ENCODE data around the gene HOXA13.

The HOXA13 gene

DNA sequence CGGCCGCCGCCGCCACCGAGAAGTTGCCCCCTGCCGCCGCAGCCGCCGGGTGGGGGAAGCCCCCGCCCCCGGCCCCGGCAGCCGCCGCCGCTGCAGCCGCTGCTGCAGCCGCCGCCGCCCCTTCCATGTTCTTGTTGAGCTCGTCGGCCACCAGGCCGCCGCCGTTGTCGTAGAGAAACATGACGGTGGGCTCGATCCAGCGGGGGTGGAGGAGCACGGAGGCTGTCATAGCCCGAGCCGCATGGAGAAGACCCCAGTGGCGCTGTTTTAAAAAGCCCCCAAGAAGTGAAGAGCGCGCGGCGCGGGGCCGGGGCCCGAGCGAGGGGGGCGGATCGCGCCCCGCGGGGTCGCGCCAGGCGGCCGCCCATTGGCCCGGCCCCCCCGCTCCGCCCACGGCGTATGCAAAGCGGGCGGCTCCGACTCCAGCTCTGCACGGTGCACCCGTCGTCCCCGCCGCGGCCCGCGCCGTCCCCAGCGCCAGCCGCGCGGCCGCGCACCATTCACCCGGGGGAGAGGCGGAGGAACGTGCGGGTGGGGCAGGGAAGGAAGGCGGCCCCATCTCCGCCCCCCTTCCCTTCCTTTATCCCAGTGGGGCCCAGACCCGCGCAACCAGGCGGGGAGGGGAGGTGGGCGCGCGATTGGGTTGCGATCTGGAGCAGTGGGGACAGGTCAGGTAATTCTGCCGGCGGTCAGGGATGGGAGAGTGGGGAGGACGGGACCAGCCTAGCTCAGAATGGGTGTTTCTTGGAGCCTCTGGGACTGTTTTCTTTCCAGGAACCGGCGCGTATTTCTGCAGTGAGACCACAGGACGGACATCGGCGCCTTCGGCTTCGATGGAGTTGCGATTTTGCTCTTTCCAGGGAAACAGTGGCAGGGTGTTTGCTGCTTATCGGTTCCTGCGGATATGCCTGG, at the start of gene HOXA13:
HOXA13 (minus strand) TSS at position 243 of the 912 bp plus-strand sequence; CDS start at position 229, 14 bp downstream.
- TF ChIP-seq, protein P1, sequence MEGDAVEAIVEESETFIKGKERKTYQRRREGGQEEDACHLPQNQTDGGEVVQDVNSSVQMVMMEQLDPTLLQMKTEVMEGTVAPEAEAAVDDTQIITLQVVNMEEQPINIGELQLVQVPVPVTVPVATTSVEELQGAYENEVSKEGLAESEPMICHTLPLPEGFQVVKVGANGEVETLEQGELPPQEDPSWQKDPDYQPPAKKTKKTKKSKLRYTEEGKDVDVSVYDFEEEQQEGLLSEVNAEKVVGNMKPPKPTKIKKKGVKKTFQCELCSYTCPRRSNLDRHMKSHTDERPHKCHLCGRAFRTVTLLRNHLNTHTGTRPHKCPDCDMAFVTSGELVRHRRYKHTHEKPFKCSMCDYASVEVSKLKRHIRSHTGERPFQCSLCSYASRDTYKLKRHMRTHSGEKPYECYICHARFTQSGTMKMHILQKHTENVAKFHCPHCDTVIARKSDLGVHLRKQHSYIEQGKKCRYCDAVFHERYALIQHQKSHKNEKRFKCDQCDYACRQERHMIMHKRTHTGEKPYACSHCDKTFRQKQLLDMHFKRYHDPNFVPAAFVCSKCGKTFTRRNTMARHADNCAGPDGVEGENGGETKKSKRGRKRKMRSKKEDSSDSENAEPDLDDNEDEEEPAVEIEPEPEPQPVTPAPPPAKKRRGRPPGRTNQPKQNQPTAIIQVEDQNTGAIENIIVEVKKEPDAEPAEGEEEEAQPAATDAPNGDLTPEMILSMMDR (IDR thresholded peaks at IDR 0.05), result no peak

DNA sequence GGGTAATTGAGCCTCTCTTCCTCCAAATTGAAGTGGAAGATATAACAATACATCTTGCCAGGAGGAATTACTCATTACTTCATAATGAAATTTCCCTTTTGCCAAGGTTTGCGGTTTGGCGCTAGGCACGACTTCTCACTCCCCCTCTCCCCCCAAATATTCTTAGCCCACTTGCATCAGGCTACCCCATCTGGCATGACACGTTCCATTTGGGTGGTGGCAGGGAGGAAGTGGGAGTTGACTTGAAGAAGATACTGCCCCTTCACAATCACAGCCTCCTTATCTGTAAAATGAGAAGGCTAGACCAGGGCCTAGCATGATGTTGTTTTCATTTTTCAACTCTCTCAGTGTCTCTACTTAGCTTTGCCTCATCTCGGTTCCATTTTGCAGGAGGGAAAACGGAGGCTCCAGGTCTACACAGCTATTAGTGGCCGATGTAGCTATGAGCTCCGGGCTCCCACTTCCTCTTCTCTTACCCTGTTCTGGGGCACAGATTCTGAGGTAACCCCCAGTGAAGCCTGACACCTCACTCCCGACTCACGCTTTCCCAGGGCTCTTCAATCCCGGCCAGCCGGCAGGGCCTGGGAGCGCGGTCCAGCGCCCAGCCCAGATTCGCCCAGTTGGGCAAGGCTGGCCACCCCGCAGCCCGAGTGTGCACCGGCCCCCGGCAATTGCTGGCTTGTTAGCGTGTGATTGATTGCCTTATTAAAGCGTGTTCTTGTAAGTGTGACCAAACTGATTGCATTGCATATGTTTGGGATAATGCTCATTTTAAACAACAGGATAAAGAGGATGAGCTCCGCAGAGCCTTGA, 49.2 kb upstream of the HOXA13 start:
- TF ChIP-seq, protein P1 (IDR thresholded peaks at IDR 0.05), result no peak

- TF ChIP-seq, protein P1 (IDR thresholded peaks at IDR 0.05), result no peak
Measured at GRCh38 chr7:27248427-27248806, 48.5 kb upstream of the HOXA13 start.

GRCh38 chr7:27247452-27248426, 47.8 kb upstream of the HOXA13 start:
- TF ChIP-seq, protein P1 (IDR thresholded peaks at IDR 0.05), result no peak

GRCh38 chr7:27247000-27247399, 47.1 kb upstream of the HOXA13 start:
- TF ChIP-seq, protein P1 (IDR thresholded peaks at IDR 0.05), result no peak

GRCh38 chr7:27245798-27246691, 46.2 kb upstream of the HOXA13 start:
- TF ChIP-seq, protein P1 (IDR thresholded peaks at IDR 0.05), result no peak

Measured in LNCAP (cell line).